Endothelial cell of umbilical vein (primary cell): ENCODE data around the gene STUM. TPM values are rescaled to one million over a fixed set of nuclear protein-coding genes. Genes with fewer than 3 reads are reported as not detected.

Experiments used
- BruUV-seq: library from RNA; stranded (reverse); fragments of 400-500 nt; replicated peaks from 2 replicates; lab custom pipeline; 2021; lab: Mats Ljungman, UMichigan
- CTCF ChIA-PET: fragments of 300-600, 350-600 bp; sonication (Branson Sonifier 250); formaldehyde crosslinking; loops from one replicate; lab custom pipeline; 2021; ENCODE audit warnings: antibody characterized with exemption, inconsistent platforms; lab: Charles Lee
- POLR2A ChIA-PET: fragments of 300-600, 350-600 bp; sonication (Branson Sonifier 250); formaldehyde crosslinking; loops from one replicate; lab custom pipeline; 2021; ENCODE audit warnings: antibody characterized with exemption, inconsistent platforms; lab: Charles Lee
- DNase-seq: peaks from one replicate; pipeline ENCODE4 v3.0.0-alpha.2; 2011; ENCODE audit warnings: low read depth, low spot score
- FAIRE-seq: peaks from 2 replicates; lab custom pipeline; 2011; peaks lifted over from hg19 to GRCh38; lab: Jason Lieb, UNC
- H2AFZ ChIP-seq: 2 replicates; pipeline ENCODE4 v1.6.0; 2012; ENCODE audit warnings: low read depth, low read length, control low read depth, inconsistent platforms
- H3K27ac ChIP-seq: 2 replicates; pipeline ENCODE4 v1.5.1; 2011; ENCODE audit warnings: low read depth, mild to moderate bottlenecking, control low read depth, low read length, moderate library complexity; ENCODE audit not compliant: insufficient read depth
- H3K27me3 ChIP-seq, 2 experiments: 2 replicates each; pipeline versions ENCODE4 v1.6.0 to v1.6.1; 2011; ENCODE audit warnings: low read length in 2 of 2, mixed read lengths in 1 of 2; ENCODE audit not compliant: control insufficient read depth in 2 of 2, insufficient read depth in 2 of 2
- H3K36me3 ChIP-seq, 2 experiments: 2 replicates in 1 of 2; 3 replicates in 1 of 2; pipeline ENCODE4 v1.5.1; 2011; ENCODE audit warnings: low read length in 2 of 2, mild to moderate bottlenecking in 1 of 2, moderate library complexity in 1 of 2; ENCODE audit not compliant: control insufficient read depth in 2 of 2, insufficient read depth in 2 of 2; ENCODE audit errors: extremely low read depth in 1 of 2
- H3K4me1 ChIP-seq: 3 replicates; pipeline ENCODE4 v1.5.1; 2011; ENCODE audit warnings: mild to moderate bottlenecking, low read length; ENCODE audit not compliant: control insufficient read depth, insufficient read depth; ENCODE audit errors: extremely low read depth
- H3K4me2 ChIP-seq: 2 replicates; pipeline ENCODE4 v1.6.1; 2011; ENCODE audit warnings: low read length, control low read depth, mixed read lengths; ENCODE audit not compliant: insufficient read depth
- H3K4me3 ChIP-seq, 3 experiments: fragments of 200-600 bp in 1 of 3; sonication (generic), shearing (Covaris generic) in 1 of 3; replicated peaks in 1 of 3; 2 replicates each; pipeline ENCODE4 v1.5.1; 2011 to 2016; ENCODE audit warnings: control low read depth in 3 of 3, low read length in 3 of 3, mild to moderate bottlenecking in 2 of 3, inconsistent platforms in 1 of 3, low read depth in 1 of 3, moderate library complexity in 1 of 3; ENCODE audit not compliant: insufficient read depth in 1 of 3
- H3K79me2 ChIP-seq: 2 replicates; pipeline ENCODE4 v1.6.0; 2012; ENCODE audit warnings: low read length, inconsistent platforms; ENCODE audit not compliant: control insufficient read depth, insufficient read depth
- H3K9ac ChIP-seq: replicated peaks from 2 replicates; pipeline ENCODE3; 2011; ENCODE audit warnings: low read length, control low read depth; ENCODE audit not compliant: insufficient read depth; ENCODE audit errors: extremely low read depth
- H3K9me1 ChIP-seq: replicated peaks from 3 replicates; pipeline ENCODE4 v1.6.0; 2011; ENCODE audit warnings: mild to moderate bottlenecking, low read length; ENCODE audit not compliant: control insufficient read depth, insufficient read depth; ENCODE audit errors: extremely low read depth
- H3K9me3 ChIP-seq: replicated peaks from 2 replicates; pipeline ENCODE4 v1.5.1; 2012; ENCODE audit warnings: low read length, inconsistent platforms; ENCODE audit not compliant: control insufficient read depth, insufficient read depth
- H4K20me1 ChIP-seq: replicated peaks from 2 replicates; pipeline ENCODE3; 2011; ENCODE audit warnings: mild to moderate bottlenecking, low read length; ENCODE audit not compliant: control insufficient read depth, insufficient read depth; ENCODE audit errors: extremely low read depth
- dilution Hi-C: fragments of 300-500 bp; cut with MboI; formaldehyde crosslinking; loops from one replicate; pipeline ENCODE4 v1.15.0; 2019; ENCODE audit warnings: low sequenced_read_pairs; ENCODE audit not compliant: extremely low pct_ligation_motif_present
- intact Hi-C: fragments of 100-400 bp; cut with micrococcal nuclease; formaldehyde crosslinking; loops from one replicate; pipeline ENCODE4 v1.10.0; 2022
- polyA plus RNA-seq, 4 experiments: library from polyadenylated mRNA; depleted of rRNA in 3 of 4; stranded (reverse) in 3 of 4; unstranded in 1 of 4; fragments of >200 nt; gene quantifications; 2 replicates each; pipeline versions ENCODE4 v1.2.1 to v1.2.3, GENCODE V29; 2011 to 2012; ENCODE audit warnings: missing spikeins in 1 of 4
- total RNA-seq: library from RNA; stranded (reverse); gene quantifications from 2 replicates; pipeline ENCODE4 v1.2.3, GENCODE V29; 2021
- TF ChIP-seq, protein P1 (sequence below): IDR thresholded peaks from 2 replicates; pipeline ENCODE4 v1.6.1; 2011; ENCODE audit not compliant: insufficient read depth, insufficient read length
- TF ChIP-seq, protein P2 (sequence below), 2 donors: IDR thresholded peaks; 1 replicate in 1 of 2; 2 replicates in 1 of 2; pipeline ENCODE4 v1.5.1; 2011; ENCODE audit warnings: low read length in 2 of 2, mild to moderate bottlenecking in 2 of 2, moderate library complexity in 2 of 2, control low read depth in 1 of 2, inconsistent platforms in 1 of 2, low read depth in 1 of 2; ENCODE audit not compliant: insufficient read depth in 1 of 2; ENCODE audit errors: extremely low read depth in 1 of 2

Gene STUM
- total and polyA plus RNA-seq, 2 donors (not counting 3 experiments of a cell fraction or from before 2014, with no cell fraction given): not detected

DNA sequence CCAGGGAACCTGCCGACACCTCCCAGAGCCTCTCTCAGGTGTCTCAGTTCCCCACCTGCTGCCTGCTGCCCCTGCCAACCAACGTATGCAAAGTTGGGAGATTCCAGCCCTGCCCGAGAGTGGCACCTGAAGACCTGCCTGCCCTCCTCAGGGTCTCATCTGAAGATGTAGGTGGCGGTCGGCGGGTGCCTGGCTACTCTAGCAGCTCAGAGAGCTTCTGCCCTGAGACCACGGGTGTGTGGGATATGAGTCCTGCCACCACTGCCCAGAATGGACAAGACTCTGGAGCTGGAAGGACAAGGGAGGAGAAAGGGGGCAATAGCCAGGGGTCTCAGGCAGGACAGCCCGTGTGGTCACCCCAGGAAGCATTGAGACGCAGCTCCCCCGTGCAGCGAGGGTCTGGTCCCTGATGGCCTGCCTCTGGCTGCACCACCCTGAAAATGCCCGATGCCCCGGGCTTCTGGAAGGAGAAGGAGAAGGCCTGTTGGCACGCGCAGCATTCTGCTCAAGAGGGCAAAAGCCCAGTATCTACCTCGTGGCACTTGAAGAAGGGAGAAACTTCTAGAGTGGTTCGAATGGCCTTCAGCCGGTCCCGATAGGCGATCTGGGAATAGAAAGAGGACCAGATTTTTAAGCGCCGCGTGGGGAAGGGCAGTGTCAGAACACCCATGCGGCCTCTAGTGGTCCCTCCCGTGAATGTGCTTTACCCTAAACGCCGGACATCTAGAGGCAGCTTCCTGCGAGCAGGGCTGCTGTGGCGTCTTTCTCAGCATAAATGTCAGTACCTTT is 88.8 kb downstream of the STUM start:
- DNase-seq (no peak), FAIRE-seq (peak; percentile 8)
- Histone ChIP-seq H4K20me1 (no peaks in the 10 kb centered on the region), H3K4me2 (no peak overlapping the region), H3K27me3 (no peaks in the 10 kb centered on the region), H2AFZ (no peak overlapping the region), H3K9ac (no peak overlapping the region), H3K4me1 (no peaks in the 10 kb centered on the region), H3K27ac (no peak overlapping the region), H3K4me3 (no peak overlapping the region), H3K9me3 (no peaks in the 10 kb centered on the region), H3K9me1 (no peaks in the 10 kb centered on the region), H3K79me2 (no peaks in the 10 kb centered on the region), H3K36me3 (peaks cover 0 to 17% of the 10 kb centered on the region in 2 experiments)
- dilution Hi-C loops (no loop called here), intact Hi-C loops (no loop called here)
- BruUV-seq: no TSS peak
- CTCF ChIA-PET: interaction anchor here (1.2 to 8.8 kb wide), 4 partner anchors 10 to 190 kb away, joined by 3 to 85 read pairs (median 6); no protein-coding TSS in a partner anchor
- POLR2A ChIA-PET: interaction anchor here (0.6 kb wide), 1 partner anchor 12 kb away, joined by 3 read pairs; no protein-coding TSS in a partner anchor
- TF ChIP-seq, protein P1, sequence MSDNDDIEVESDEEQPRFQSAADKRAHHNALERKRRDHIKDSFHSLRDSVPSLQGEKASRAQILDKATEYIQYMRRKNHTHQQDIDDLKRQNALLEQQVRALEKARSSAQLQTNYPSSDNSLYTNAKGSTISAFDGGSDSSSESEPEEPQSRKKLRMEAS: no peak
- TF ChIP-seq, protein P2, sequence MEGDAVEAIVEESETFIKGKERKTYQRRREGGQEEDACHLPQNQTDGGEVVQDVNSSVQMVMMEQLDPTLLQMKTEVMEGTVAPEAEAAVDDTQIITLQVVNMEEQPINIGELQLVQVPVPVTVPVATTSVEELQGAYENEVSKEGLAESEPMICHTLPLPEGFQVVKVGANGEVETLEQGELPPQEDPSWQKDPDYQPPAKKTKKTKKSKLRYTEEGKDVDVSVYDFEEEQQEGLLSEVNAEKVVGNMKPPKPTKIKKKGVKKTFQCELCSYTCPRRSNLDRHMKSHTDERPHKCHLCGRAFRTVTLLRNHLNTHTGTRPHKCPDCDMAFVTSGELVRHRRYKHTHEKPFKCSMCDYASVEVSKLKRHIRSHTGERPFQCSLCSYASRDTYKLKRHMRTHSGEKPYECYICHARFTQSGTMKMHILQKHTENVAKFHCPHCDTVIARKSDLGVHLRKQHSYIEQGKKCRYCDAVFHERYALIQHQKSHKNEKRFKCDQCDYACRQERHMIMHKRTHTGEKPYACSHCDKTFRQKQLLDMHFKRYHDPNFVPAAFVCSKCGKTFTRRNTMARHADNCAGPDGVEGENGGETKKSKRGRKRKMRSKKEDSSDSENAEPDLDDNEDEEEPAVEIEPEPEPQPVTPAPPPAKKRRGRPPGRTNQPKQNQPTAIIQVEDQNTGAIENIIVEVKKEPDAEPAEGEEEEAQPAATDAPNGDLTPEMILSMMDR (IDR thresholded peaks at IDR 0.05; ENCODE audit: extremely low read depth in 1 of 2, insufficient read depth in 1 of 2, low read depth in 1 of 2, low read length in 2 of 2): peak in 1 of 2 donors; percentile 22
